ENCODE data around the gene FGD4. TPM values are rescaled to one million over a fixed set of nuclear protein-coding genes. Genes with fewer than 3 reads are reported as not detected.

The FGD4 gene
- total RNA-seq, 2 experiments from 2014 or later = 0.25 to 0.34 TPM

DNA sequence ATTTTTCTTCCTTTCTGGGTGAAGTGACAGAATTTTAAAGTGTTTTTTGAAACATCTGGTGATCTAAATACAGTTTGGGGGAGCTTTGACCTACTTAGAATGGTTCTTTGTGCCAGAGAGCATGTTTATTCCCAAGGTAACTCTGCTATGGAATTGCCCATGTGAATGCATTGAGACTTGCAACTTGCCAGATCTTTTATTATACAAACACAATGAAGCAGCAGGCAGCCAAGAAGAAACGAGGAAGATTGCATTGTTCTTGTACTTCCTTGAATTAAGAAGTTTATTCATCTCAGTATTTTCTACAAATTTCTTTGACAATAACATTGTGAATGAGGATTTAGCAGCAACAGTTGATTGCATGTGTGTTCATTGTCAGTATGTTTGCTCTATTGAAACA, 55.5 kb downstream of the FGD4 start:
- no peaks in the 10 kb centered on the region for H3K9me3 Mint-ChIP-seq
- Histone ChIP-seq H3K9me3 (ENCODE audit: control insufficient read depth in 1 of 2, insufficient read depth in 1 of 2, low read length in 2 of 2) (no peaks in the 10 kb centered on the region), H3K36me3 (ENCODE audit: insufficient read depth, low read length) (no peaks in the 10 kb centered on the region), H3K27me3 (ENCODE audit: control insufficient read depth in 1 of 2, insufficient read depth in 2 of 2, low read length in 2 of 2) (peaks cover 0 to 5% of the 10 kb centered on the region in 2 experiments), H3K27ac (ENCODE audit: low read depth in 1 of 2, low read length in 2 of 2) (no peak overlapping the region), H3K4me3 (ENCODE audit: low read length) (no peak overlapping the region), H3K4me1 (ENCODE audit: insufficient read depth, low read length) (no peaks in the 10 kb centered on the region)
- no peaks in the 10 kb centered on the region for H3K4me1 Mint-ChIP-seq (ENCODE audit: low read depth)
- no peaks in the 10 kb centered on the region for H3K27me3 Mint-ChIP-seq
- TF ChIP-seq, protein P1, sequence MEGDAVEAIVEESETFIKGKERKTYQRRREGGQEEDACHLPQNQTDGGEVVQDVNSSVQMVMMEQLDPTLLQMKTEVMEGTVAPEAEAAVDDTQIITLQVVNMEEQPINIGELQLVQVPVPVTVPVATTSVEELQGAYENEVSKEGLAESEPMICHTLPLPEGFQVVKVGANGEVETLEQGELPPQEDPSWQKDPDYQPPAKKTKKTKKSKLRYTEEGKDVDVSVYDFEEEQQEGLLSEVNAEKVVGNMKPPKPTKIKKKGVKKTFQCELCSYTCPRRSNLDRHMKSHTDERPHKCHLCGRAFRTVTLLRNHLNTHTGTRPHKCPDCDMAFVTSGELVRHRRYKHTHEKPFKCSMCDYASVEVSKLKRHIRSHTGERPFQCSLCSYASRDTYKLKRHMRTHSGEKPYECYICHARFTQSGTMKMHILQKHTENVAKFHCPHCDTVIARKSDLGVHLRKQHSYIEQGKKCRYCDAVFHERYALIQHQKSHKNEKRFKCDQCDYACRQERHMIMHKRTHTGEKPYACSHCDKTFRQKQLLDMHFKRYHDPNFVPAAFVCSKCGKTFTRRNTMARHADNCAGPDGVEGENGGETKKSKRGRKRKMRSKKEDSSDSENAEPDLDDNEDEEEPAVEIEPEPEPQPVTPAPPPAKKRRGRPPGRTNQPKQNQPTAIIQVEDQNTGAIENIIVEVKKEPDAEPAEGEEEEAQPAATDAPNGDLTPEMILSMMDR (IDR thresholded peaks at IDR 0.05) = no peak
- intact Hi-C loops (cut with DNase I, micrococcal nuclease) = loop anchor here (5.0 to 10.0 kb wide), 3 partner anchors 220 to 1567 kb away; partner anchors contain the start of genes ALG10 (in 1 of the 2), DNM1L (in 1 of the 2) and YARS2 (in 1 of the 2)
- ChIA-PET CTCF (no interaction called here), POLR2A (no interaction called here)
- H3K36me3 Mint-ChIP-seq (ENCODE audit: low read depth) = no peaks in the 10 kb centered on the region
- H3K27ac Mint-ChIP-seq = no peak overlapping the region
- ATAC-seq (ENCODE audit: poor library complexity) (no peak), DNase-seq (no peak)
- no peak overlapping the region for H3K4me3 Mint-ChIP-seq

DNA sequence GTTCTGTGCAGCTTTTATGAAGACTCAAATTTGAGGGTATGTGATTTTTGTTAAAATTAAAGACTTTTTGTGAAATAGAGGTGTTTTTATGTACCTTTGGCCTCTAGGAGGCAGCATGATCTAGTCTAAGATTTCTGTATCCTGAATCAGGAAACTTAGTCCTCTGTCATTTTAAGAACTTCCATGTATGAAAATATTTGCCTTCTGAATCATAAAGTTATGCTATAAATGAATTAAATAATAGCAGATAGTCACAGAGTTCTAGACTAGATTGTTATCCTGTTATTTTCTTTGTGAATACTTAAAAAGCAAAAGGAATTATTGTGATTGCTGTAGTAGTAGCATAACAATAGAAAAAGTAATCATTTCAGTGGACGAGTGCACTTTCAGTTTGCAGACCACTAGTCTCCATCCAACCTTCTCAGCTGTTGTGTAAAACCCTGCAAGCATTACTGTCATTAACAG, 56.3 kb downstream of the FGD4 start:
- Mint-ChIP-seq H3K4me1 (ENCODE audit: low read depth) (no peaks in the 10 kb centered on the region), H3K27ac (no peak overlapping the region), H3K36me3 (ENCODE audit: low read depth) (no peaks in the 10 kb centered on the region), H3K4me3 (no peak overlapping the region), H3K27me3 (no peaks in the 10 kb centered on the region), H3K9me3 (no peaks in the 10 kb centered on the region)
- ATAC-seq (ENCODE audit: poor library complexity) (no peak), DNase-seq (peak in 4 of 14 experiments; percentile 9 to 59 (median 54))
- Histone ChIP-seq H3K4me1 (ENCODE audit: insufficient read depth, low read length) (no peaks in the 10 kb centered on the region), H3K9me3 (ENCODE audit: control insufficient read depth in 1 of 2, insufficient read depth in 1 of 2, low read length in 2 of 2) (no peaks in the 10 kb centered on the region), H3K27ac (ENCODE audit: low read depth in 1 of 2, low read length in 2 of 2) (no peak overlapping the region), H3K4me3 (ENCODE audit: low read length) (no peak overlapping the region), H3K36me3 (ENCODE audit: insufficient read depth, low read length) (no peaks in the 10 kb centered on the region), H3K27me3 (ENCODE audit: control insufficient read depth in 1 of 2, insufficient read depth in 2 of 2, low read length in 2 of 2) (peaks cover 0 to 5% of the 10 kb centered on the region in 2 experiments)
- intact Hi-C loops (cut with DNase I, micrococcal nuclease) = loop anchor here (5.0 to 10.0 kb wide), 3 partner anchors 219 to 1567 kb away; partner anchors contain the start of genes ALG10 (in 1 of the 2), DNM1L (in 1 of the 2) and YARS2 (in 1 of the 2)
- TF ChIP-seq, protein P1 (IDR thresholded peaks at IDR 0.05) = peak; percentile 68
- POLR2A ChIA-PET = interaction anchor here (1.7 kb wide), 1 partner anchor 300 kb away, joined by 6 read pairs; the partner anchor contains the start of gene YARS2
- CTCF ChIA-PET = interaction anchor here (1.4 kb wide), 1 partner anchor 9 kb away, joined by 3 read pairs; no protein-coding TSS in a partner anchor

DNA sequence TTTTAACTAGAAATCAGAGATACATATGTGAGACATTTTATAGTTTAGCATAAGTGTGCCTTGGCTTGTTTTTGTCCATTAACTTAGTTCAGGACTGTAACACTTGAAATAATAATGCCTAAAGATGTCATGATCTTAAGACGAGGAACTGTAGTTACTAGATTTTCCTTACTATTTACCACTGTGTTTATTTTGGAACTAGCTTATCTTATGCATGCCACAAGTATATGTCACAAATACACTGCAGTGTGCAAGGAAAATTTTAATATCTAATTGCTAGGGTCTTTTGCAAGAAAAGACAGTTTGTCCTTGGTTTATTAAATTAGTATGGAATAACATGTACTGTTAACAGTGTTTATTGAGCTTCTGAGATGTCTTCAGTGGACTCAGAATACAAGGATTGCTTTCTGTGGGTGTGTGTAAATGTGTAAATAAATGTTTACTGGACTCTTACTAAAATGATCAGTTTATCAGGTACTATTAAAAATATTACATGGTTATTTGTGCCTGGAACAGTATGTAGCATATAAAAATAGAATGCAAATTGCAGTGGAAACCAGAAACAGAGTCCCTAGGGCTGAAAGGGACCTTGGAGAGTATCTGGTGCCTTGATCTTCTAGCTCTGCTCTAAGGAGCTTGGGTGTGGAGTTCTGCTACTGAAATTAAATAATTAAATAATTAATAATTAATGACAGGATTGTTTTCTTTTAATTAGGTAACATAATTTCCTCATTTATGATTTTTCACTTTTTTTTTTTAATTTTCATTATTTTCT, 58.1 kb downstream of the FGD4 start:
- H3K9me3 ChIP-seq (ENCODE audit: control insufficient read depth in 1 of 2, insufficient read depth in 1 of 2, low read length in 2 of 2) = no peaks in the 10 kb centered on the region
- H3K9me3 Mint-ChIP-seq = no peaks in the 10 kb centered on the region
- no peaks in the 10 kb centered on the region for H3K4me1 ChIP-seq (ENCODE audit: insufficient read depth, low read length)
- POLR2A ChIA-PET = no interaction called here
- no peak overlapping the region for H3K4me3 ChIP-seq (ENCODE audit: low read length)
- peaks cover 0 to 5% of the 10 kb centered on the region in 2 experiments for H3K27me3 ChIP-seq (ENCODE audit: control insufficient read depth in 1 of 2, insufficient read depth in 2 of 2, low read length in 2 of 2)
- no peaks in the 10 kb centered on the region for H3K27me3 Mint-ChIP-seq
- no peaks in the 10 kb centered on the region for H3K4me1 Mint-ChIP-seq (ENCODE audit: low read depth)
- intact Hi-C loops (cut with DNase I, micrococcal nuclease) = loop anchor here (5.0 to 10.0 kb wide), 3 partner anchors 217 to 1565 kb away; partner anchors contain the start of genes ALG10 (in 1 of the 2), DNM1L (in 1 of the 2) and YARS2 (in 1 of the 2)
- ATAC-seq (ENCODE audit: poor library complexity) (no peak), DNase-seq (no peak)
- no peak overlapping the region for H3K27ac ChIP-seq (ENCODE audit: low read depth in 1 of 2, low read length in 2 of 2)
- TF ChIP-seq, protein P1 (IDR thresholded peaks at IDR 0.05) = no peak
- no peaks in the 10 kb centered on the region for H3K36me3 ChIP-seq (ENCODE audit: insufficient read depth, low read length)
- CTCF ChIA-PET = interaction anchor here (0.9 kb wide), 1 partner anchor 298 kb away, joined by 3 read pairs; no protein-coding TSS in a partner anchor
- H3K27ac Mint-ChIP-seq = no peak overlapping the region
- no peak overlapping the region for H3K4me3 Mint-ChIP-seq
- H3K36me3 Mint-ChIP-seq (ENCODE audit: low read depth) = no peaks in the 10 kb centered on the region
